Stimulated activated CD4-positive, alpha-beta T cell treated with anti-CD3 and anti-CD28 coated beads, Interleukin-4, amount 100 ng/mL, for 4 hours (primary cell): ENCODE results near the gene ATXN2L.
A peak's percentile ranks its signal among the peaks of the same experiment; 100 is the strongest.
"Not testable (repeated sequence)": the region's sequence is repeated elsewhere in the genome, so short reads cannot be mapped to it uniquely, and the experiment has no call there.

Source experiments
- DNase-seq, 2 experiments: peaks; one replicate each; pipeline ENCODE4 v3.0.0-alpha.2; 2020

Gene ATXN2L, protein sequence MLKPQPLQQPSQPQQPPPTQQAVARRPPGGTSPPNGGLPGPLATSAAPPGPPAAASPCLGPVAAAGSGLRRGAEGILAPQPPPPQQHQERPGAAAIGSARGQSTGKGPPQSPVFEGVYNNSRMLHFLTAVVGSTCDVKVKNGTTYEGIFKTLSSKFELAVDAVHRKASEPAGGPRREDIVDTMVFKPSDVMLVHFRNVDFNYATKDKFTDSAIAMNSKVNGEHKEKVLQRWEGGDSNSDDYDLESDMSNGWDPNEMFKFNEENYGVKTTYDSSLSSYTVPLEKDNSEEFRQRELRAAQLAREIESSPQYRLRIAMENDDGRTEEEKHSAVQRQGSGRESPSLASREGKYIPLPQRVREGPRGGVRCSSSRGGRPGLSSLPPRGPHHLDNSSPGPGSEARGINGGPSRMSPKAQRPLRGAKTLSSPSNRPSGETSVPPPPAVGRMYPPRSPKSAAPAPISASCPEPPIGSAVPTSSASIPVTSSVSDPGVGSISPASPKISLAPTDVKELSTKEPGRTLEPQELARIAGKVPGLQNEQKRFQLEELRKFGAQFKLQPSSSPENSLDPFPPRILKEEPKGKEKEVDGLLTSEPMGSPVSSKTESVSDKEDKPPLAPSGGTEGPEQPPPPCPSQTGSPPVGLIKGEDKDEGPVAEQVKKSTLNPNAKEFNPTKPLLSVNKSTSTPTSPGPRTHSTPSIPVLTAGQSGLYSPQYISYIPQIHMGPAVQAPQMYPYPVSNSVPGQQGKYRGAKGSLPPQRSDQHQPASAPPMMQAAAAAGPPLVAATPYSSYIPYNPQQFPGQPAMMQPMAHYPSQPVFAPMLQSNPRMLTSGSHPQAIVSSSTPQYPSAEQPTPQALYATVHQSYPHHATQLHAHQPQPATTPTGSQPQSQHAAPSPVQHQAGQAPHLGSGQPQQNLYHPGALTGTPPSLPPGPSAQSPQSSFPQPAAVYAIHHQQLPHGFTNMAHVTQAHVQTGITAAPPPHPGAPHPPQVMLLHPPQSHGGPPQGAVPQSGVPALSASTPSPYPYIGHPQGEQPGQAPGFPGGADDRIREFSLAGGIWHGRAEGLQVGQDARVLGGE

DNA sequence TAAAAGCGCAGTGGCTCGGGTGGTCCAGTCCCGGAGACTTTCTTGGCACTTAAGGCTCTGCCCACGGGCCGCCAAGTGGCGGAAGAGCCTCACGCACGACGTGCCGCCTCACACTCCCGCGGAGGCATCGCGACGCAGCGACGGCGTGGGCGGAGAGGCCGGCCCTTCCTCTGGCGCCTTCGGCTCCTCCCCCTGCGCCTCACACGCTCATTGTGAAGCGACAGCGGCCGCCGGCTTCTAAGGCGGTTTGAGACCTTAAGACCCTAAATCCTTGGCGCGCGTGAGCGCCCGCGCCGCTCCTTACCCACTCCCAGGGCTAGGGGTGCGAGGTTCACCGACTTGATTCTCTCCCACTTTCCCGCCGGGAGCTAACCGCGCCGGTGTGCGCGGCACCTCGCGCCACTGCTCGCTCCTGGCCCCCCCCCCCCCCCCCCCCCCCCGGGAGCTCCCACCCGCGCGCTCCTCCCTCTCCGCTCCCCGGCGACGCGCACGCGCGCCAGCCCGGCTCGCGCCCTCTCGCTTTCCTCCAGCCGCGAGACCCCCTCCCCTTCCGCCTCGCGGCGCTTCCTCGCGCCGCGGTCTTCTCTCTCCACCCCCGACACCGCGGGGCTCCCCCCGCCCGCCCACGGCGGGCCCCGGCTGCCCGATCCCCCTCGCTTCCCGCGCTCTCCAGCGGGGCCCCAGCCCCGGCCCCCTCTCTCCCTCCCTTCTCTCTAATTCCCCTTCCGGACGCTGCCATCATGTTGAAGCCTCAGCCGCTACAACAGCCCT is at the start of gene ATXN2L:
Gene ATXN2L (plus strand): TSS at position 480 of the 771 bp plus-strand sequence. CDS start 261 bp downstream, at position 741.
- DNase-seq, result peak; percentile 94 to 97

DNA sequence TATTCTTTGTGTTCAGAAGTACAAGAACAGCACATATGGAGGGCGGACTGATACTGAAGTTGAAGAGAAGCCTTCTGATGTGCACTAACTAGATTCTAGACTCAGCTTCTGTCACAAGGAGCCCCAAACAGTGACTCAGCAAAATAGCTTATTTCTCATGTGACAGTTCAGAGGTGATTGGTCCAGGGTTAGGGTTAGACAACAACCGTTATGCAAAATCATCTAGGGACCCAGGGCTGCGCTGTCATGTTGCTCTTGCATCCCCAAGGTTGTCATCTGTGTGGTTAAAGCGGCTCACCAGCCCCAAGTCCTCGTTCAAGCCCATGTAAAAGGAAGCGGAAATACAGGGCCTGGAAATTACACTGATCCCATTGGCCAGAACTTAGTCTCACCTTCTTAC is 41.1 kb upstream of the ATXN2L start:
- not testable (repeated sequence) for DNase-seq

DNA sequence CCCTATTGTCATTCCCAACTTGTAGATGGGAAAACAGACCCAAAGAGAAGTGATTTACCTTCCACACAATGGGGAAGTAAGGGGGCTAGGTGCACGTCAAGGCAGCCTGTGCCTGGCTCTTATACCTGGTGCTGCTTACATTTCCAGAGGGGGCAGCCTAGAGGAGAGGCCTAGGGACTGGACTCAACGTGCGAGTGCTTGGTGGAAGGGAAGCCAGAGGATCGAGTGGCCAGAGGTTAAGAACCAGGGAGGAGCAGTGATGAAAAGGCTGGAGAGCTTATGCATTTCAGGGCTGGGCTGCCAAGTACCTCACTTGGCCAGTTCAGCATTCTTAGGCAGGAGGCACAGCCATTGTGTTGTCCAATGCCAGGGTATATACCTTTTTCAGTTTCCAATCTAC is 40.4 kb upstream of the ATXN2L start:
- DNase-seq, result not testable (repeated sequence)

DNA sequence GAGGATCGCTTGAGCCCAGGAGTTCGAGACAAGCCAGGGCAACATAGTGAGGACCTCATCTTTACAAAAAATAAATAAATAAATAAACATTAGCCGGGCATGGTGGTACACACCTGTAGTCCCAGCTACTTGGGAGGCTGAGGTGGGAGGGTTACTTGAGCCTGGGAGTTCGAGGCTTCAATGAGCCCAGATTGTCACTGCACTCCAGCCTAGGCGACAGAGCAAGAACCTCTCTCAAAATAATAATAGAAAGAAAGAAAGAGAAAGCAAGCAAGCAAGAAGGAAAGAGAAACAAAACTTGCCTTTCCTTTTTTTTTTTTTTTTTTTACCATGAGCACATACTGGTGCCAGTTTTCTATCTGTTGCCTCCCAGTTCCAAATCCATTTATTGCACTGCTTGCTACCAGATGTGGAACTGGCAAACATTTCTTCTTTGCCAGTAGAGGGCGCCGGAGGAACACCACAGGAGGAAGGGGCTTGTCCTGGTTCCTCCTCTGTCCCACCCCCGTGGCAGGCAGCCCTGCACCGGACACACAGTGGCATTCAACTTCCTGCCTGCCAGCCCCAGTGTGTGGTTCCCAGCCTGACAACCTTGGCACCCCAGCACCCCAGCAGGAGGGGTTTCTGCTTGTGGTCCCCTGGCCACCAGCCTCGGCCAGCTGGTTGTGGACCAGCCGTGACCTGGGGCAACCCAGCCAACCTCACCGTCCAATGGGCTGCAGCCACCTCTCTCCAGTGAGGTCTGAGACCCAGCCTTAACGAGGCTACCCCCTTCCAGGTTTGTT is 20.4 kb upstream of the ATXN2L start:
- peak; percentile 33 to 54 for DNase-seq

DNA sequence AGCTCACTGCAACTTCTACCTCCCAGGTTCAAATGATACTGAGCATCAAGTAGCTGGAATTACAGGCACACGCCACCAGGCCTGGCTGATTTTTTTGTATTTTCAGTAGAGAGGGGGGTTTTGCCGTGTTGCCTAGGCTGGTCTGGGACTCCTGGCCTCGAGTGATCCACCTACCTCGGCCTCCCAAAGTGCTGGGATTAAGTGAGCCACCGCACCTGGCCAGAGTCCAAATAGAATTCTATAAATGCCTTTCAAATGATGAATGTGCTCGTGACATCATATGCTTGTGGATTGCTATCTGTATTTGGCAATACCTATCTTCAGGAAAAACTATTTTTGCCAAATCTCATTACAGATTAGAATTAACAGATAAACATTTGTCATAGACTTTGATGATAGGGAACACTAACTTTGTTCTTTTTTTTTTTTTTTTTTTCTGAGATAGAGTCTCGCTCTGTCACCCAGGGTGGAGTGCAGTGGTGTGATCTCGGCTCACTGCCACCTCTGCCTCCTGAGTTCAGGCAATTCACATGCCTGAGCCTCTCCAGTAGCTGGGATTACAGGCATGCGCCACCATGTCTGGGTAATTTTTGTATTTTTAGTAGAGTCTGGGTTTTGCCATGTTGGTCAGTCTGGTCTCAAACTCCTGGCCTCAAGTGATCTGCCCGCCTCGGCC is 15.2 kb upstream of the ATXN2L start:
- DNase-seq, result not testable (repeated sequence)

DNA sequence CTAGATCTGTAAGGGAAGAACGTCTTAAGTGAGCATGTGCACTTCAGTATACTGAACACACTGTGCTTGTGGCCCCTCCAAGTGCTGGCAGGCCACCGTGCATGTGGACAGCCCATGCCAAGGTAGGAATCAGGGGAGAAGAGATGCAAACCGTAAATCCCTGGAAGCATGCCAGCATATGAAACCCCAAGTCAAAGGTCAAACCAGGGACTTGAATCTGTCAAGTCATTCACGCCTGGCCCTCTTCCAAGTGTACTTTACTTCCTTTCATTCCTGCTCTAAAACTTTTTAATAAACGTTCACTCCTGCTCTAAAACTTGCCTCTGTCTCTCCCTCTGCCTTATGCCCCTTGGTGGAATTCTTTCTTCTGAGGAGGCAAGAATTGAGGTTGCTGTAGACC is 2.8 kb upstream of the ATXN2L start:
- DNase-seq, result no peak

DNA sequence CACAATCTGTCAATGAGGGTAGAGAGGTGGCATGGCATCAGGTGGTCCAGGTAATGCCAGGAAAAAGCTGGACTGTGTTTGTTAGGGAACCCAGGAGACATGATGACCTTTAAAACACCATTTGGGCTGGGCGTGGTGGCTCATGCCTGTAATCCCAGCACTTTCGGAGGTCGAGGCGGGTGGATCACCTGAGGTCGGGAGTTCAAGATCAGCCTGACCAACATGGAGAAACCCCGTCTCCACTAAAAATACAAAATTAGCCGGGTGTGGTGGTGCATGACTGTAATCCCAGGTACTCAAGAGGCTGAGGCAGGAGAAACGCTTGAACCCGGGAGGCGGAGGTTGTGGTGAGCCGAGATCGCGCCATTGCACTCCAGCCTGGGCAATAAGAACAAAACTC is 2.3 kb upstream of the ATXN2L start:
- DNase-seq, result not testable (repeated sequence)

DNA sequence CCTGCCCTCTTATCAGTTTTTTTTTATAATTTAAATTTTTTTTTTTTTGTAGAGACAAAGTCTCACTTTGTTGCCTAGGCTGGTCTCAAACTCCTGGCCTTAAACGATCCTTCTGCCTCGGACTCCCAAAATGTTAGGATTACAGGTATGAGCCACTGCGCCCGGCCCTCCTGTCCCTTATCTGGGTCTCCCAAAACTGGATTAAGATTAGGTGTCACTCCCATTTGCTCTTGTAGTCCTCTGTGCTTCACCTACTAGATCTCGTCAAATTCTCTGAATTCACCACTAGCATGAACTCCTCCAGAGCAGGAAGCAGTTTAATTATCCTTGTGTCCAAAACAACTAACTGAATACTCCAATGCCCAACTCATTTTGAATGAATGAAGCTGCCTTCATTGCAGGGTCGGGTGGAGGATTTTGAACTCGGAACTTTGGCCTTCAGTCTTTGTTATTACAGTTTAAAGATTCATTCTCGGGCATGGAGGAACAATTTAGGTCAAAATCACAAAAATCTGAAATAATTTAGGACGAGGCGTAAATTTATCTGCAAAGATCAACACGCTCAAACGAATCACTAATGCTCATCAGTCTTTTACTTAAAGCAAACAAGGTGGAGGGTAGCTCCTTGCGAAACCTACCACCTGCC is 802 bp upstream of the ATXN2L start:
- no peak for DNase-seq

DNA sequence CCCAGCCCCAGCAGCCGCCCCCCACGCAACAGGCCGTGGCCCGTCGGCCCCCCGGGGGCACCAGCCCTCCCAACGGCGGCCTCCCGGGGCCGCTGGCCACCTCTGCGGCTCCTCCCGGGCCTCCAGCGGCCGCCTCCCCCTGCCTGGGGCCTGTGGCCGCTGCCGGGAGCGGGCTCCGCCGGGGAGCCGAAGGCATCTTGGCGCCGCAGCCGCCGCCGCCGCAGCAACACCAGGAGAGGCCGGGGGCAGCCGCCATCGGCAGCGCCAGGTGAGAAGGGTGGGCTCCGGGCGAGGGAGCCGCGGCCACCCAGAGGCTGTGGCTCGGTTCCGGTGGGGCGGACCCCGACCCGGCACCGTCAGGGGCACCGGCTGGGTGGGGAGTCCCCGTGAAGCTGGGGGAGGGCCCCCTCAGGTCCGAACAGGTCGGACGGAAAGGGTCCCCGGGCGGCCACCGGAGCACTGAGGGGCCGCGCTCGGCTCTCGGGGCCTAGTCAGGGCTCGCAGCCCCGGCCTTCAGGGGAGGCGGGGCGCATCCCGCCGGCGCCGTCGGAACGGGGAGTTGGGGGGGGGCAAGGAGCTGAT is 583 bp downstream of the ATXN2L start:
- no peak for DNase-seq

DNA sequence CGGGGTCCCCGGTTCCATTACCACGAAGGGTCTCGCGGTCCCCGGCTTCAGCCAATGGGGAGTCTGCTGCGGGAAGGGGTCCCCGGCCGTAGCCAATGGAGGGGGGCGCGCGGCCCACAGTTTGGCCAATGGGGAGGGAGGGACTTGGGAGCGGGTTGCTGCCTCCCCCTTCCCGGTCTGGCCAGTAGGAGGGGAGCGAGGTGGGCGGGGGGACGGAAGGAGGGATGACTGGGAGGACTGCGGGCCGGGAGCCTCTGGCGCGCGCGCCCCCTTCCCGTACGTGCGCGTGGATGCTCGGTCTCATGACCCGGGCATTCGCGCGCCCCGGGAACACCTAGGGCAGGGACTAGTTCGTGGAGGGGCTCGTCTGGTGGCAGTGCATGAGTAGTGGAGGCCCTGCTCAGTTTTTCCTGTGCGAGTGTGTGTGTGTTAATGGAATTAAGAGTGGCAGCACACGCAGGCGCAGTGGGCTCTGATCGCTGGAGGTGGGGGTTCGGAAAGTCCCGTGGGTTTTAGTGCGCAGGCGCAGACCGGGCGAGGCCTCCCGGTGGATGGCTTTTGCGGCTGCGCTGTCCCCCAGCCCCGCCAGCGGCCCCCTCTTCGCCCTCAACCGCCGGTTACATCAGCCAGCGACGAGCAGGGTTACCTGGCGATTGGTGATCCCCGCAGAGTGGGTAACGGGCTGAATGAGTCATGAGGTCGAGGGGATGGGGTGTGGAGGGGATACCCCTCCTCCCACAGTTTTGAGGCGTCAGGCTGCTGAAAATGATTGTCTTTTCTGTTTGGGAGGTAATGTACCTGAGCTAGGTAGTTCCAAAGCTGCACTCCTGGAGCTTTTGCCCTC is 1.3 kb downstream of the ATXN2L start:
- DNase-seq, result peak; percentile 95 to 99

DNA sequence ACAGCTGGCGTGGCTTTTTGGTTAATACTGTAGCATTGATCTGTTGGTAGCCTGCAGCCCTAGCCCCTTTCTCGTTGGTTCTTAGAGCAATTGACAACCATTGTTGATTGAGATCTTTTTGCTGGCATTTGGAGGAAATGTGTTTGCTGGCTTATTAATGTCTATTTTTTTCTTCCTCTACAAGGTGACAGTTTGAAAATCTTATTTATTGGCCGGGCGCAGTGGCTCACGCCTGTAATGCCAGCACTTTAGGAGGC is 1.8 kb downstream of the ATXN2L start:
- no peak for DNase-seq

DNA sequence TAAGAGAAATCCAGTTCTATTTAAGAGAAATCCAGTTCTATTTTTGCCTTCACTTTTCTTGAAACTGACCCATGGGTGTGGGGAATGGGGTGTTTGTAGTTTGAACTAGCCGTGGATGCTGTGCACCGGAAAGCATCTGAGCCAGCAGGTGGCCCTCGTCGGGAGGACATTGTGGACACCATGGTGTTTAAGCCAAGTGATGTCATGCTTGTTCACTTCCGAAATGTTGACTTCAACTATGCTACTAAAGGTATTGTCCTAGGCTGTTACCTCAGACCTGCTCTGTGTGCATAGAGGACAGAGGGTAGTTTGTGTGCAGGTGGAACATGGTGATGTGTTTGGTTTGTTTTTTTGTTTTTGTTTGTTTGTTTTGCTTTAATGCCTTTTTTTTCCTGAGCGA is 3.3 kb downstream of the ATXN2L start:
- no peak for DNase-seq

DNA sequence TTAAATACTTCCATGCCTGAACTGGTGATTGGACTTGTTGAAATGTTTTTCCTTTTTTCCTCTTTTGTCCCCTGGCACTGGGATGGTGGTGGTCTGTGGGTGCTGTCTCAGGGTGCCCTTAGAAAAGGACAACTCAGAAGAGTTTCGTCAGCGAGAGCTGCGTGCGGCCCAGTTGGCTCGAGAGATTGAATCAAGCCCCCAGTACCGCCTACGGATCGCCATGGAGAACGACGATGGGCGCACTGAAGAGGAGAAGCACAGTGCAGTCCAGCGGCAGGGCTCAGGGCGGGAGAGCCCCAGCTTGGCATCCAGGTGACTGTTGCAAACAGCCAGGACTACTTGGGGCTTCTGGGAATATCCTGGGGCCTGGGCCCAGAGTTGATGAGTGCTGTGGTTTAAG is 6.9 kb downstream of the ATXN2L start:
- DNase-seq, result no peak

DNA sequence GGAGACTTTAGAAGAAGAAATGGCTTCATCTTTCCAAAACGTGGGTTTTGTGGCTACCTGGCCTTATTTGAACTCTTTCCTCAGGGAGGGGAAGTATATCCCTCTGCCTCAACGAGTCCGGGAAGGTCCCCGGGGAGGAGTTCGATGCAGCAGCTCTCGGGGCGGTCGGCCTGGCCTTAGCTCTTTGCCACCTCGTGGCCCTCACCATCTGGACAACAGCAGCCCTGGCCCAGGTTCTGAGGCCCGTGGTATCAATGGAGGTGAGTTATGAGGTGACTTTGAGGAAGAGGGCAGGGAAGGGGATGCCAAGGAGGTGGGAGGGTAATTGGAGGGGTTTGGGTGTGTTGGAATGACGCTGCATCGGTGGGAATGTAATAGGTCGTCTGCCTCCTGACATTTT is 7.7 kb downstream of the ATXN2L start:
- no peak for DNase-seq

DNA sequence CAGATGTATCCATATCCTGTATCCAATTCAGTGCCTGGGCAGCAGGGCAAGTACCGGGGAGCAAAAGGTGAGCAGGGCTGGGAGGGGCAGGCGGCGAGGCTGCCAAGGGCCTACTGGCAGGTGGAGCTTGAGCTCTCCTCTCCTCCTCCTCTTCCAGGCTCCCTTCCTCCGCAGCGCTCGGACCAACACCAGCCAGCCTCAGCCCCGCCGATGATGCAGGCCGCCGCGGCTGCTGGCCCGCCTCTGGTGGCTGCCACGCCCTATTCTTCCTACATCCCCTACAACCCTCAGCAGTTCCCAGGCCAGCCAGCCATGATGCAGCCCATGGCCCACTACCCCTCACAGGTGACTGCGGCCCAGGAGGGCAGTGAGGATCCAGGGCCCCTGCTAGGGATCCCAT is 11.6 kb downstream of the ATXN2L start:
- DNase-seq, result no peak

DNA sequence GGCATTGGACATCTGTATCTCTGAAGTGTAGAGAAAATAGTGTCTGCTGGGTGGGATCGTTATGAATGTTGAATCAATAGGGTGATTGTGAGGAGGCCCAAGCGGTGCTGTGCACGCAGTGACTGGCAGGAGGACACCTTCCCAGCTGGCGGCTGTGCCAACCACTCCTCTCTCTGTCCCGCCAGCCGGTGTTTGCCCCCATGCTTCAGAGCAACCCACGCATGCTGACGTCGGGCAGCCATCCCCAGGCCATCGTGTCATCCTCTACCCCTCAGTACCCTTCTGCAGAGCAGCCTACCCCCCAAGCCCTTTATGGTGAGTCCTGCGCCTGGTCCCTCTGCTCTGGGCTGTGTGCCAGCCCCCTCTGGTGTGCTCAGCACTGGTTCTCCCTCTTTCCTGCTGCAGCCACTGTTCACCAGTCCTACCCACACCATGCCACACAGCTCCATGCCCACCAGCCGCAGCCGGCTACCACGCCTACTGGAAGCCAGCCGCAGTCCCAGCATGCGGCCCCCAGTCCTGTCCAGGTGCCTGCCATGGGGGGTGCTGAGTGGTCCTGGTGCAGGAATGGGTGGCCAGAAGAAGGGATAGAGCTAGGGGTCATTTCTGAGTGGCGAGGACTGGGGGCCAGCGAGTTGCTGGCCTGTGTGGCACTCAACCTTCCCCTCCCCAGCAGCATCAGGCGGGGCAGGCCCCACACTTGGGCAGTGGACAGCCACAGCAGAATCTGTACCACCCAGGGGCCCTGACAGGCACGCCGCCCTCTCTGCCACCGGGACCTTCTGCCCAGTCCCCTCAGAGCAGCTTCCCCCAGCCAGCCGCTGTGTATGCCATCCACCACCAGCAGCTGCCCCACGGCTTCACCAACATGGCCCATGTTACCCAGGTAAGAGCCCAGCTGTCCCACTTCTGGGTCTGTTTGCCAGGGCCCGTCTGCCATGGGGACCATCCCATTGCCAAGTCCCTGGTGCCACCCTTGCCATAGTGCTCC is 12.4 kb downstream of the ATXN2L start:
- no peak for DNase-seq

DNA sequence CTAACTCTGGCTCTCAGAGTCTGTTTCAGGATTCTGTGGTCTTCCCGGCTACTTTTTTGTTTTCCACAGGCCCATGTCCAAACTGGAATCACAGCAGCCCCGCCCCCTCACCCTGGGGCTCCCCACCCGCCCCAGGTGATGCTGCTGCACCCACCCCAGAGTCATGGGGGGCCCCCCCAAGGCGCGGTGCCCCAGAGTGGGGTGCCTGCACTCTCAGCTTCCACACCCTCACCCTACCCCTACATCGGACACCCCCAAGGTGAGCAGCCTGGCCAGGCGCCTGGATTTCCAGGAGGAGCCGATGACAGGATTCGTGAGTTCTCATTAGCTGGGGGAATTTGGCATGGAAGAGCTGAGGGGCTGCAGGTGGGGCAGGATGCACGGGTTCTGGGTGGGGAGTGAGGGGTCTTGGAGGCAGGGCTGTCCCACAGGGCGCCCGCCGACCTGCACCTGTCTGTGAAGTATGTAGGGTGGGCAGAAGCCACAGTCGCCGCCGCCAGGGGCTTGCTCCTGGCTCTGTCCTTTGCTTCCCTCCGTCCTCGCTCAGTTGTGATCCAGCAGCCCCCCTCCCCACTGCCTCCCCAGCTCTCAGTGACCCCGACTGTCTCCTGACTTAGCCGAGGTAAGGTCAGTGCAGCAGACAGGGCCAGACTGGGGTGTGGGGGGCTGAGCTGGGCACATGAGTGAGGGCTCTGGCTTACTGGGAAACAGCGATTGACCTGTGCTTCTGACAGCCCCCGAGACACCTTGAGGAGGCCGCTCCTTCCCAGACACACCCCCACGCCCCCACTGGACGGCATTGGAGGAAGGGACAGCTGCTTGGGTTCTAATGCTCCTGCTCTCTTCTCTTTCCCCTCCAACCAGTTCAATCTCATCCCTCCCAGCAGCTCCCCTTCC is 13.3 kb downstream of the ATXN2L start:
- no peak for DNase-seq

DNA sequence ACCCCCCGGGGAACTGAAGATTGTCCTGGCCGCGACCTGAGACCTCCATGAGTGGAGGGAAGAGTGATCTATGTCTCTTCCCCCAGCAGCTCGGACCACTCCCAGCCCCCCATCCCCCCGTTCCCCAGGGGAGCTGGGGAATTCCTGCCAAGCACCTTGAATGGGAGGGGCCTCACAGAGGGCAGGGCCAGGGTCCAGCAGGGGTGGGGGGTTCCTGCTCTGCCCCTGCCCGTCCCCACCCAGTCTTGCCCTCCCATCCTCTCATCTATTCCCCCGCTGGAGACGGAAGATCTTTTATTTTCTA is 13.9 kb downstream of the ATXN2L start:
- no peak for DNase-seq
